Measurements from ENCODE around the gene ZKSCAN1. TPM values are rescaled to one million over a fixed set of nuclear protein-coding genes. Genes with fewer than 3 reads are reported as not detected.

ZKSCAN1 gene
- total RNA-seq, 2 donors from 2014 or later = 64.9 to 70.6 TPM

DNA sequence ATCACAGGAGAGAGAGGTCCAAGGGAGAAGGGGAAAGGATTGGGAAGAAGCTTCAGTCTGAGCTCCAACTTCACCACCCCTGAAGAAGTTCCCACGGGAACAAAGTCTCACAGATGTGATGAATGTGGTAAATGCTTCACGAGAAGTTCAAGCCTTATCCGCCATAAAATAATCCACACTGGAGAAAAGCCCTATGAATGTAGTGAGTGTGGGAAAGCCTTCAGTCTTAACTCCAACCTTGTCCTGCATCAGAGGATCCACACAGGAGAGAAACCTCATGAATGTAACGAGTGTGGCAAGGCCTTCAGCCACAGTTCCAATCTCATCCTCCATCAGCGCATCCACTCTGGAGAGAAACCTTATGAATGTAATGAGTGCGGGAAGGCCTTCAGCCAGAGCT, 18.1 kb downstream of the ZKSCAN1 start:
- H3K9me3 Mint-ChIP-seq = no peaks in the 10 kb centered on the region
- H3K4me3 Mint-ChIP-seq = no peak overlapping the region
- peak overlapping the region in 1 of 2 donors; percentile 11 for H3K27ac Mint-ChIP-seq
- ATAC-seq (no peak), DNase-seq (ENCODE audit: low spot score) (no peak)
- peaks cover 0 to 10% of the 10 kb centered on the region in 2 donors for H3K4me1 Mint-ChIP-seq (ENCODE audit: low read depth in 2 of 2)
- no peaks in the 10 kb centered on the region for H3K27me3 Mint-ChIP-seq
- H3K36me3 Mint-ChIP-seq = peaks cover 30% of the 10 kb centered on the region

DNA sequence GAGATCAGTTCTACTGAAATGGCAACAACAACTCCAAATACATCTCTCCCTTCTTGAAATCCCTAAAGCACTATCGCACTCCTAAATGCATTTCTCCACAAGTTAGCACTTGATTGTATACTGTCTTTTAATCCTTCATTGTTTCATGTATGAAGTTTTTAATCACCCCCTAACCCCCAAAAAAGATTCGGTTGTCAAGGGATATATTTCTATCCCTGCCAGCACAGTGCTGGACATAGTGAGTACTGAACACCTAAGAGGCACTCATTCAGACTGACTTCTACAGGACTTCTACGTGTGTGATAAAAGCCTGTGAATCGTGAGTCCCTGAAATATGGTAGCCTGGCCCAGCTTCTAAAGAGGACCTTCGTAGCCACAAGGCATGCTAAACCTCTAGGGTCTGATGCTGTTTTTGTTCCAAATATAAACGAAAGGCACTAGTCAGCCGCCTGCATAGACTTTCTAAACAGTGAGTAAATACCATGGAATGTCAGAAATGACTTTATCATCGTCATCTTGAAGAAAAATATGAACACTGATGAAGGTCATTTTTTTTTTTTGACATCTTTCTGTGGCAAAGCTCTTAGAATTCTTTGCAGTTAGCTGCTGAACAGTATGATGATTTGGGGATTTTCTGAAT, 19.6 kb downstream of the ZKSCAN1 start:
- peaks cover 30% of the 10 kb centered on the region for H3K36me3 Mint-ChIP-seq

DNA sequence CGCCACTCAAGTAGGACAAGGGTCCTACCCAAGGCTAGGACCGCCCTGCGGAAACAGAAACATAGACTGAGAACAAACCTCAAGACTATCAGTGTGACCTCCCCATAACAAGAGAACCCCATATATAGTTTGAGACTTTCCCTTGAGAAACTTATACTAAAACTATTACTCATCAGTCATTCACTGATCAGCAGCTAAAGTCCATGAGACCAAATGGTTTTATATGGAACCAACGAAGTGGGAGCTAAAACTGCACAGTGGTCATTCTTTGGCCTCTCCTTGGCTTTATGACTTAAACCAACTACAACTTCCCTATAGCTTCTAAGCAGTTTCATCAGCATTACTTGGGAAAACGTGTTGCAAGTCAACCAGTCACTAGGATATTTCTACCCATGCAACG, 20.5 kb downstream of the ZKSCAN1 start:
- H3K27me3 Mint-ChIP-seq = no peaks in the 10 kb centered on the region
- no peaks in the 10 kb centered on the region for H3K9me3 Mint-ChIP-seq
- H3K36me3 Mint-ChIP-seq = peaks cover 25% of the 10 kb centered on the region
- DNase-seq (ENCODE audit: low spot score) = no peak
- no peak overlapping the region for H3K4me3 Mint-ChIP-seq
- no peak overlapping the region for H3K27ac Mint-ChIP-seq
- peaks cover 0 to 6% of the 10 kb centered on the region in 2 donors for H3K4me1 Mint-ChIP-seq (ENCODE audit: low read depth in 2 of 2)
- no peak for ATAC-seq

More for the DNA sequence above, 19.6 kb downstream of the ZKSCAN1 start:
- DNase-seq (ENCODE audit: low spot score) (no peak), ATAC-seq (no peak)
- H3K9me3 Mint-ChIP-seq = no peaks in the 10 kb centered on the region
- peaks cover 0 to 8% of the 10 kb centered on the region in 2 donors for H3K4me1 Mint-ChIP-seq (ENCODE audit: low read depth in 2 of 2)
- no peaks in the 10 kb centered on the region for H3K27me3 Mint-ChIP-seq
- no peak overlapping the region for H3K4me3 Mint-ChIP-seq
- peak overlapping the region in 1 of 2 donors; percentile 4 for H3K27ac Mint-ChIP-seq

DNA sequence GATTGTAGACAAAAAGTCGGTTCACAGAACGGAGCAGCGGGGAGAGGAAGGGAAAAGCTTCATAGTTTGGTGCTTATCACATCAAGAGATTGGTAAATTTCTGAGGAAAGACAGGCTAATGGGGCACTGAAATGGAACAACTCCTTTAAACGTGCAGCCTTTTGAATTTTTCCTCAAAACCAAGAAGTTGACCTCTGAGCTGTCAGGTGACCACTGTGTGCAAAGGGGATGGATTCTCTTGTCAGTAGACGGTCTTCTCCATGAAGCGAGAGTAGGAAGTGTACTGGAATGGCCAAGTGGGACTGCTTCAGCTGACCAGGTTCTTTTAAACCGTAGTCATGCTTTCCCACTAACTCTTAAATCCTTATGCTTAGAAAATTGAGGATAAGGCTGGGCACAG, 22.9 kb downstream of the ZKSCAN1 start:
- H3K27ac Mint-ChIP-seq = no peak overlapping the region
- H3K27me3 Mint-ChIP-seq = no peaks in the 10 kb centered on the region
- peaks cover 19% of the 10 kb centered on the region for H3K36me3 Mint-ChIP-seq
- no peak for DNase-seq (ENCODE audit: low spot score)
- ATAC-seq = no peak
- peaks cover 5 to 6% of the 10 kb centered on the region in 2 donors for H3K4me1 Mint-ChIP-seq (ENCODE audit: low read depth in 2 of 2)
- no peaks in the 10 kb centered on the region for H3K9me3 Mint-ChIP-seq
- no peak overlapping the region for H3K4me3 Mint-ChIP-seq

DNA sequence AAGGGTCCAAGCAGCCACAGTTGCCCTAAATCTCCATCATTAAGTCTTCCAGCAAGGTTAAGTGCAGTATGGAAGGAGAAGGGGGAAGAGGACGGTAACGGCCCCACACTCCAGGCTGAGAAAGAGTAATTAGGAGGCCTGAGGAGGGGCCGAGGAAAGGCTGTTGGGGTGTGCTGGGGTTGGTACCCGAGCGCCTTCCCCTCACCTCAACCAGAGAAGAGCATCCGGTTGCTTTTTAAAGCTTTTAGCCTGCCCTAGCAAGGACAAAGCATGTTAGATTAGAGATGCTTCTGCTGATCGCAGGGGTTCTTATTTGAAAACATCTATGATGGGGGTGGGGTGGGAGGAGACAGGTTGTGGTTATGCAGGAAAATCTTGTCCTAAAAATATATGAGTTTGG, 25.2 kb downstream of the ZKSCAN1 start:
- Mint-ChIP-seq H3K9me3 (no peaks in the 10 kb centered on the region), H3K27me3 (no peaks in the 10 kb centered on the region), H3K27ac (peak overlapping the region in 1 of 2 donors; percentile 45), H3K4me3 (no peak overlapping the region), H3K4me1 (ENCODE audit: low read depth in 2 of 2) (peaks cover 6 to 11% of the 10 kb centered on the region in 2 donors), H3K36me3 (peaks cover 8% of the 10 kb centered on the region)
- ATAC-seq (no peak), DNase-seq (ENCODE audit: low spot score) (no peak)

DNA sequence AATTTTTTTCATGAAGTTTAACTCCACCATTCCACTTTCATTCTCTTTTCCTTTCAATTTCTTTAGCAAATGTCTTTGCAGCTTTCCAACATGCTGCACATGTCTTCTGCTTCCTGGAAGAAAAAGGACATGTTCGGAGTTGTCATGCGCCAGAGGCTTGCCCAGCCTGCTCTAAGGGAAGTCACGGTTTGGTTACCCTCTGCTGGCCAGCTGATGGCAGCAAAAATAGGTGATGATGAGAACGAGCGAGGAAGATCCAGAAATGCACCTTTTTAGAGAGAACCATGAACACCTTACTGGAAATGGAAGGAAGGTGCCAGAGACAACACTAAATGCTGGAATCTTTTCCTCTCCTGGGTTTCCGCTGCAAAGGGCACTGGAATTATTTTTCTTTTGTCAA, 29.3 kb downstream of the ZKSCAN1 start:
- no peak for DNase-seq (ENCODE audit: low spot score)
- no peak for ATAC-seq

DNA sequence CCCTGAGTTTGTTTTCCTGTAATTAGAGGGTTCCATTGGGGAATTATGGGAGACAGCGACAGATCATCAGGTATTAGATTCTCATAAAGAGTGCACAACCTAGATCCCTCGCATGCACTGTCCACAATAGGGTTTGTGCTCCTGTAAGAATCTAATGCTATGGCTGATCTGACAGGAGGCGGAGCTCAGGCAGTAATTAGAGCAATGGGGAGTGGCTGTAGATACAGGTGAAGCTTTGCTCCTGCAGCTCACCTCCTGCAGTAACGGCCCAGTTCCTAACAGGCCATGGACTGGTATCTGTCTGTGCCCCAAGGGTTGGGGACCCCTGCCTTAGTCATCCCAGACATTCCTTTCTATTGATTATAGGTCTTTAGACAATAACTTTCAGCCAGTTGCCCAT, 33.3 kb downstream of the ZKSCAN1 start:
- no peaks in the 10 kb centered on the region for H3K27me3 Mint-ChIP-seq
- ATAC-seq = no peak
- H3K36me3 Mint-ChIP-seq = no peaks in the 10 kb centered on the region
- DNase-seq (ENCODE audit: low spot score) = no peak
- peak overlapping the region; percentile 45 for H3K4me3 Mint-ChIP-seq
- H3K4me1 Mint-ChIP-seq (ENCODE audit: low read depth in 2 of 2) = peaks cover 7 to 23% of the 10 kb centered on the region in 2 donors
- no peak overlapping the region for H3K27ac Mint-ChIP-seq
- no peaks in the 10 kb centered on the region for H3K9me3 Mint-ChIP-seq

More for the DNA sequence above, 29.3 kb downstream of the ZKSCAN1 start:
- Mint-ChIP-seq H3K9me3 (no peaks in the 10 kb centered on the region), H3K36me3 (no peaks in the 10 kb centered on the region), H3K27ac (no peak overlapping the region), H3K4me3 (no peak overlapping the region), H3K27me3 (no peaks in the 10 kb centered on the region), H3K4me1 (ENCODE audit: low read depth in 2 of 2) (peaks cover 6 to 16% of the 10 kb centered on the region in 2 donors)

DNA sequence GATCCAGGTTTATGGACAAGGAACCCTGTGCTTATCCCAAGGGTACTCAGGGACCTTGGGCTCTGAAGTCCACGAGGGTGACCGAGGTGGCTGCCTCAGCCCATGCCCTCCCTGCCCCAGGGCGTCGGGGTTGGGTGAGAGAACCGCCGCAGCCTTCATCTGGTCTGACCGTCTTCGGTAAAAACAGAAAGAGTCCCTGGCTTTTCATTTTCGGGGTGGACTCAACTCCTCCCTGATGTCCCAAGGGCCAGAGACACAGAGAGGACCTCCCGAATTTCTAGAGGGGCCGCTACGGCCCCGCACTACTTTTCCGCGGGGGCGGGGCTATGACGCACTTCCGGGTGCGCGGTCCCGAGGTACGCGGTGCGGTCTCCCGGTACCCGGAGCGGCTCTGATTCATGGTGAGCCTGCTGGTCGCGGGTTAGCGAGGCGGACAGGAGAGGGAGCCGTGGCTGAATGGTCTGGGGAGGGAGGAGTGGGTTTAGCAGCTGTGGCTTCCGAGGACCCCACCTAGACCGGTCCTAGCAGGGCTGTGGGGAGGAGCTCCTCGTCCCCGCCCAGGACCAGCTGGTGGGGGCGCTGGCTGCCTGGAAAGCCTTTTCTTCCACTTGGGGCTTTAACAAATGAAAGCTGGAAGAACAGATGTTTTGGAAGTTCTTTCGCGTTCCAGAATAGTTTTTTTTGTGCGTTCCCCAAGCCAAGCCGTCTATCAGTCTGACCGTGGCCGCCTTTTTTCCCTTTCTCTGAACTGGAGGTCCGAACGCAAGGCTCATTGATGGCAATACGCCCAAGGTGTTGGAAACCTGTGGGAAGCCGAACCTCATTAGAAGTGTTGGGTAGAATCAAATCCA, 34.3 kb downstream of the ZKSCAN1 start, which contains the start of gene ZSCAN21:
TSS of gene ZSCAN21 (plus strand) at position 334 of the 851 bp plus-strand sequence. CDS start 7,233 bp downstream, outside the sequence.
- DNase-seq (ENCODE audit: low spot score) (peak; percentile 82), ATAC-seq (peak; percentile 97)
- Mint-ChIP-seq H3K4me1 (ENCODE audit: low read depth in 2 of 2) (peaks cover 7 to 19% of the 10 kb centered on the region in 2 donors), H3K27me3 (no peaks in the 10 kb centered on the region), H3K36me3 (no peaks in the 10 kb centered on the region), H3K4me3 (peak within 1 kb of the TSS; percentile 87), H3K9me3 (no peaks in the 10 kb centered on the region), H3K27ac (peak within 1 kb of the TSS; percentile 70 to 93)

DNA sequence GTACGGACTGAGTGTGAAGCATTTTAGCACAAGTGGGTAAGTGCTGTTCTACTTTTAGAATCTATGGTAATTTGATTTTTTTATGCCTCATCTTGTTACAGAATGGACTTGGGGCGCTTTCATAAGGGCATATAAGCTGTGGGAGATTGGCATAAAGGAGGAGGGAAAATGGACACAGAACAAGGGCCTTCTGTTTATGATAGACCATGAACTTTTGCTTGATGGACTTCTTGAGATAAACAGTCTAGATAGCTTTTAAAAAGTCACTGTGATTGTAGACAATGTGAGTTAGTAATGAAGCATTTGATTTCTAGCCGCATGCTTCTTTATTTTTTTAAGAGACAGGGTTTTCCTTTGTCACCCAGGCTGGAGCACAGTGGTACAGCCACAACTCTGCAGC, 36.2 kb downstream of the ZKSCAN1 start:
- Mint-ChIP-seq H3K27ac (no peak overlapping the region), H3K27me3 (no peaks in the 10 kb centered on the region), H3K9me3 (no peaks in the 10 kb centered on the region), H3K36me3 (no peaks in the 10 kb centered on the region), H3K4me3 (peak overlapping the region; percentile 13), H3K4me1 (ENCODE audit: low read depth in 2 of 2) (peaks cover 7 to 17% of the 10 kb centered on the region in 2 donors)
- ATAC-seq = no peak
- DNase-seq (ENCODE audit: low spot score) = no peak

DNA sequence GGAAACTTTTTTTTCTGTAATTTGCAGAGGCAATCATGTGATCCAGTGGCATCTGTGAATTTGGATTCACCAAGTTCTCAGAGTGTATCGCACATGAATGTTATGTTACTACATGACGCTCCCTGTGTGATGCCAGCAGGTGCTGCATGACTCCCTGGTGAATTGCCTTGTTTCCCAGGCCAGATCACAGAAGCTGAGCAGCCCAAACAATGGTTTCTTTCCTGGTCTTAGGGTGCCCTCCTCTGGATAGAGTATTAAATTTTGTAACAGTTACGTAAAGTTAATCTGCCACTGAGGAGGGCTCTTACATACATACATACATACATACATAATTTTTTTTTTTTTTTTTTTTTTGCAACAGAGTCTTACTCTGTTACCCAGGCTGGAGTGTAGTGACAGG, 37.8 kb downstream of the ZKSCAN1 start:
- H3K9me3 Mint-ChIP-seq = no peaks in the 10 kb centered on the region
- H3K4me1 Mint-ChIP-seq (ENCODE audit: low read depth in 2 of 2) = peaks cover 7 to 17% of the 10 kb centered on the region in 2 donors
- H3K27me3 Mint-ChIP-seq = no peaks in the 10 kb centered on the region
- no peak overlapping the region for H3K4me3 Mint-ChIP-seq
- DNase-seq (ENCODE audit: low spot score) (no peak), ATAC-seq (no peak)
- no peak overlapping the region for H3K27ac Mint-ChIP-seq
- H3K36me3 Mint-ChIP-seq = no peaks in the 10 kb centered on the region

DNA sequence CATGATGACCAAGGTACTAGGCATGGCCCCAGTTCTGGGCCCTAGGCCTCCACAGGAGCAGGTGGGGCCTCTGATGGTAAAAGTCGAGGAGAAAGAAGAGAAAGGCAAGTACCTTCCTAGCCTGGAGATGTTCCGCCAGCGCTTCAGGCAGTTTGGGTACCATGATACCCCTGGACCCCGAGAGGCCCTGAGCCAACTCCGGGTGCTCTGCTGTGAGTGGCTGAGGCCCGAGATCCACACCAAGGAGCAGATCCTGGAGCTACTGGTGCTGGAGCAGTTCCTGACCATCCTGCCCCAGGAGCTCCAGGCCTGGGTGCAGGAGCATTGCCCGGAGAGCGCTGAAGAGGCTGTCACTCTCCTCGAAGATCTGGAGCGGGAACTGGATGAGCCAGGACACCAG, 41.6 kb downstream of the ZKSCAN1 start:
- Mint-ChIP-seq H3K4me1 (ENCODE audit: low read depth in 2 of 2) (no peaks in the 10 kb centered on the region), H3K27me3 (no peaks in the 10 kb centered on the region), H3K36me3 (no peaks in the 10 kb centered on the region), H3K9me3 (no peaks in the 10 kb centered on the region), H3K4me3 (no peak overlapping the region), H3K27ac (no peak overlapping the region)
- DNase-seq (ENCODE audit: low spot score) (no peak), ATAC-seq (no peak)

DNA sequence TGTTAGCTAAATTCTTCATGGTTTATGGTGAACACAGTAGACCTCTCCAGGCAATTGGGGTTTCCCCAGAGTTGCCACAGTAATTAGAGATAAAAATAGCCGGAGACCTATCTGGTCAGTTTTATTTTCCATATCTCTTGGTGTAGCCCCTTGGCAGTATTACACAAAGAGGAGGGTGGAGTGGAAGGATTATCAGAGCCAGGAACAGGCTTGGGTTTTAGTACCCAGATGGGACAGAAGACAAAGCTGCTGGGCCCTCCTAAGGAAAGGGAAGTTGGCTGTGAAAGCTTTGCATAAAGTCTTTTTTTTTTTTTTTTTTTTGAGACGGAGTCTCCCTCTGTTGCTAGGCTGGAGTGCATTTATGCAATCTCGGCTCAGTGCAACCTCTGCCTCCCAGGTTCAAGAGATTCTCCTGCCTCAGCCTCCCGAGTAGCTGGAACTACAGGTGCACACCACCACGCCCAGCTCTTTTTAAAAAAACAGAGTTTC, 43.9 kb downstream of the ZKSCAN1 start:
- Mint-ChIP-seq H3K9me3 (no peaks in the 10 kb centered on the region), H3K27me3 (no peaks in the 10 kb centered on the region), H3K4me3 (no peak overlapping the region), H3K4me1 (ENCODE audit: low read depth in 2 of 2) (no peaks in the 10 kb centered on the region), H3K27ac (no peak overlapping the region), H3K36me3 (no peaks in the 10 kb centered on the region)
- ATAC-seq (no peak), DNase-seq (ENCODE audit: low spot score) (no peak)

DNA sequence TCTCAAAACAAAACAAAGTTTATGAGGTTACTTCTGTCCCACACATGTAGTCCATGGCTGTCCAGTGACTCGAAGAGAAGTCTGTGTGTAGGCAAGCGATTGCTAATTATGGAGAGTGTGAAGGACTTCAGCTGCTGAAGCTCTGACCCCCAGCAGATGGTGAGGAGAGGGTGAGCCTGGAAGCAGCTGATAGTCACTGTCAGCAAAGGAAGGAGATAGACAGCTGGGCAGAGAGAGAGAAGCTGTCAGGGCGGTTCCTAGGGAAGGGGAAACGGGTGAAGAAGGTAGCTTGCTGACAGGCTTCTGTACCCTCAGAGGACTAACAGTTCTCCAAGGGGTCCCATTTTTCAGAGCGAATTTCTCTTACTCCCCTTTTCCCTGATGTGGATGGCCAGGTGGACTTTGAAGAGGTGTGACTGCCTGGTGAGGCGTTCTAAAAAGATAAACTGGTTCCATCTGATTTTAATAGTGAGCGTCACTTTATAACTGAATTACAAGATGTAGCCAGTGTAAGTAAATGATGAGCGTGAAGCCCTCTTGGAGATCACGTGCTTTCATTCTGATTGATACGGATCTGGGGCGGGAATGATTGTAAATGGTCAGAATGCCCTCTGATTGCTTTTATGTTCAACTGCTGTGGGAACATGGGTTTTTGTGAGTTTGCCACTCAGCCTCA, 46.3 kb downstream of the ZKSCAN1 start:
- Mint-ChIP-seq H3K27me3 (no peaks in the 10 kb centered on the region), H3K4me1 (ENCODE audit: low read depth in 2 of 2) (no peaks in the 10 kb centered on the region), H3K36me3 (no peaks in the 10 kb centered on the region), H3K27ac (no peak overlapping the region), H3K9me3 (no peaks in the 10 kb centered on the region), H3K4me3 (no peak overlapping the region)
- DNase-seq (ENCODE audit: low spot score) (no peak), ATAC-seq (no peak)

DNA sequence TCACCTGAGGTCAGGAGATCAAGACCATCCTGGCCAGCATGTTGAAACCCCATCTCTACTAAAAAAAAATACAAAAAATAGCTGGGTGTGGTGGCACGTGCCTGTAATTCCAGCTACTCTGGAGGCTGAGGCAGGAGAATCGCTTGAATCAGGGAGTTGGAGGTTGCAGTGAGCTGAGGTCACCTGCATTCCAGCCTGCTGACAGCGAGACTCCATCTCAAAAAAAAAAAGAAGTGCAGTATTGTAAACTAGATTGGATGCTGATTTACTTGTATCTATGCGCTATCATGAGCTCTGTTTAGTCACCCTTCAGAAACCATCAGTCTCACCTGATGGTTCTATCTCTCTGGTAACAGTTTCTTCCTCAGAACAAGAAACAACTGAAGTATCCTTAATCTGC, 48.0 kb downstream of the ZKSCAN1 start:
- DNase-seq (ENCODE audit: low spot score) (no peak), ATAC-seq (no peak)
- H3K36me3 Mint-ChIP-seq = no peaks in the 10 kb centered on the region
- H3K4me1 Mint-ChIP-seq (ENCODE audit: low read depth in 2 of 2) = no peaks in the 10 kb centered on the region
- H3K4me3 Mint-ChIP-seq = no peak overlapping the region
- no peaks in the 10 kb centered on the region for H3K27me3 Mint-ChIP-seq
- no peak overlapping the region for H3K27ac Mint-ChIP-seq
- no peaks in the 10 kb centered on the region for H3K9me3 Mint-ChIP-seq

Data from natural killer cell treated with Interleukin-12 subunit alpha and Interleukin-12 subunit beta and Interleukin-15 and Interleukin-18, amount 100 ng/mL, for 72 hours (primary cell).